HepG2 (cell line): ENCODE data around the gene CNTNAP1. TPM values are rescaled to one million over a fixed set of nuclear protein-coding genes. Genes with fewer than 3 reads are reported as not detected.

ENCODE experiments used
- ERF ChIP-seq: IDR thresholded peaks from 2 replicates; pipeline ENCODE4 v1.6.1; 2018; ENCODE audit warnings: missing biosample characterization, missing genetic modification reagents
- HHEX ChIP-seq: IDR thresholded peaks from 2 replicates; pipeline ENCODE4 v1.6.1; 2016; ENCODE audit warnings: control low read depth
- IRF9 ChIP-seq: sonication (generic); formaldehyde crosslinking; IDR thresholded peaks from 2 replicates; pipeline ENCODE4 v1.8.0; 2022; ENCODE audit warnings: missing genetic modification reagents, mild to moderate bottlenecking, borderline replicate concordance
- KDM1A ChIP-seq: IDR thresholded peaks from 2 replicates; pipeline ENCODE4 v1.6.1; 2016; ENCODE audit warnings: missing compliant biosample characterization
- KMT2A ChIP-seq: sonication (generic); formaldehyde crosslinking; IDR thresholded peaks from 2 replicates; pipeline ENCODE4 v1.4.0; 2020; ENCODE audit warnings: missing genetic modification reagents
- MIER3 ChIP-seq: IDR thresholded peaks from 2 replicates; pipeline ENCODE4 v1.6.1; 2016; ENCODE audit warnings: missing compliant biosample characterization, borderline replicate concordance
- NR0B2 ChIP-seq: sonication (generic); formaldehyde crosslinking; IDR thresholded peaks from 2 replicates; pipeline ENCODE4 v1.4.0; 2020; ENCODE audit warnings: mild to moderate bottlenecking, missing genetic modification reagents
- PAWR ChIP-seq: sonication (generic); formaldehyde crosslinking; IDR thresholded peaks from 2 replicates; pipeline ENCODE4 v1.4.0; 2020; ENCODE audit warnings: missing genetic modification reagents, mild to moderate bottlenecking, borderline replicate concordance
- RCOR2 ChIP-seq: IDR thresholded peaks from 2 replicates; pipeline ENCODE4 v1.6.1; 2016; ENCODE audit warnings: missing biosample characterization, missing genetic modification reagents
- REL ChIP-seq: sonication (generic); formaldehyde crosslinking; conservative IDR thresholded peaks from 2 replicates; pipeline ENCODE4 v1.8.0; 2022; ENCODE audit warnings: mild to moderate bottlenecking, missing genetic modification reagents, moderate library complexity
- SAFB2 ChIP-seq: sonication (generic); formaldehyde crosslinking; IDR thresholded peaks from 2 replicates; pipeline ENCODE4 v1.5.1; 2020; ENCODE audit warnings: missing genetic modification reagents, low read depth, mild to moderate bottlenecking, borderline replicate concordance
- SCMH1 ChIP-seq: sonication (generic); formaldehyde crosslinking; IDR thresholded peaks from 2 replicates; pipeline ENCODE4 v1.9.0; 2021; ENCODE audit warnings: missing genetic modification reagents, mild to moderate bottlenecking, borderline replicate concordance
- SNAPC4 ChIP-seq: sonication (generic); formaldehyde crosslinking; IDR thresholded peaks from 2 replicates; pipeline ENCODE4 v1.4.0; 2020; ENCODE audit warnings: mild to moderate bottlenecking, missing genetic modification reagents
- THRA ChIP-seq: sonication (generic); formaldehyde crosslinking; IDR thresholded peaks from 2 replicates; pipeline ENCODE4 v1.4.0; 2020; ENCODE audit warnings: missing genetic modification reagents, borderline replicate concordance
- ZNF276 ChIP-seq: sonication (generic); formaldehyde crosslinking; IDR thresholded peaks from 2 replicates; pipeline ENCODE4 v1.4.0; 2020; ENCODE audit warnings: mild to moderate bottlenecking, low read depth, missing genetic modification reagents
- ZNF460 ChIP-seq: sonication (generic); formaldehyde crosslinking; IDR thresholded peaks from 2 replicates; pipeline ENCODE4 v1.5.1; 2020; ENCODE audit warnings: missing genetic modification reagents, mild to moderate bottlenecking, borderline replicate concordance
- ZNF616 ChIP-seq: sonication (generic); formaldehyde crosslinking; IDR thresholded peaks from 2 replicates; pipeline ENCODE4 v1.5.0; 2020; ENCODE audit warnings: low read depth, mild to moderate bottlenecking, missing genetic modification reagents
- polyA plus RNA-seq, 8 experiments: library from polyadenylated mRNA; depleted of rRNA in 3 of 8; stranded (reverse) in 7 of 8; unstranded in 1 of 8; fragments of >200 nt; fragmentation: Illumina TruSeq in 4 of 8; extraction: Trizol in 4 of 8; gene quantifications; 2 replicates each; pipeline versions ENCODE4 v1.2.1 to v1.2.3, GENCODE V29; 2011 to 2016; ENCODE audit warnings: low read depth in 4 of 8, missing spikeins in 1 of 8, mixed read lengths in 1 of 8; ENCODE audit not compliant: insufficient read depth in 1 of 8
- total RNA-seq, 5 experiments: library from RNA; depleted of rRNA; stranded (reverse); fragments of >200 nt; fragmentation: Illumina TruSeq; extraction: Trizol; gene quantifications; 2 replicates each; pipeline ENCODE4 v1.2.3, GENCODE V29; 2016; ENCODE audit warnings: low read depth in 1 of 5

The CNTNAP1 gene
- total and polyA plus RNA-seq, 2 of the 13 experiments (the other 11 are each of a cell fraction or from before 2014, with no cell fraction given), result 4.5 to 7.7 TPM

GRCh38 chr17:42677921-42678781 is 4.2 kb upstream of the CNTNAP1 start (continued):
- peak; percentile 57; the same call in 1 of the 2 replicates for TF ChIP-seq THRA
- TF ChIP-seq REL (CRISPR knock-in tag), result no peak
- TF ChIP-seq ZNF276 (CRISPR knock-in tag), result peak; percentile 12; the same call in 1 of the 2 replicates
- TF ChIP-seq RCOR2 (CRISPR knock-in tag), result 0 out of 2 replicates have a peak, but pooled peaks have one; percentile 48
- no peak for TF ChIP-seq NR0B2
- TF ChIP-seq MIER3 (CRISPR knock-in tag), result 0 out of 2 replicates have a peak, but pooled peaks have one; percentile 17
- TF ChIP-seq SCMH1 (CRISPR knock-in tag), result no peak
- no peak for TF ChIP-seq KDM1A (CRISPR knock-in tag)
- no peak; the same call in 1 of the 2 replicates for TF ChIP-seq IRF9 (CRISPR knock-in tag)
- no peak for TF ChIP-seq SNAPC4 (CRISPR knock-in tag)
- TF ChIP-seq HHEX (CRISPR knock-in tag), result no peak
- TF ChIP-seq KMT2A (CRISPR knock-in tag), result peak; percentile 54; the same call in 1 of the 2 replicates
- no peak for TF ChIP-seq PAWR (CRISPR knock-in tag)
- peak; percentile 66; the same call in 1 of the 2 replicates for TF ChIP-seq SAFB2 (CRISPR knock-in tag)
- TF ChIP-seq ZNF616, result no peak
- no peak for TF ChIP-seq ZNF460 (CRISPR knock-in tag)
- TF ChIP-seq ERF, result peak; percentile 91
